Measurements from ENCODE around the gene TMEM63C.

The TMEM63C gene

GRCh38 chr14:77286576-77286975 is 105.0 kb downstream of the TMEM63C start:
- H3K9me3 ChIP-seq (ENCODE audit: control extremely low read depth in 1 of 5, control insufficient read depth in 4 of 5, insufficient read depth in 2 of 5, low read depth in 1 of 5, low read length in 4 of 5) = no peaks in the 10 kb centered on the region
- POLR2A ChIA-PET = no interaction called here
- H3K4me1 ChIP-seq (ENCODE audit: control extremely low read depth in 1 of 4, control insufficient read depth in 4 of 4, insufficient read depth in 4 of 4, low read length in 3 of 4) = no peaks in the 10 kb centered on the region
- peaks cover 6 to 43% (median 24%) of the 10 kb centered on the region in 4 experiments for H3K36me3 ChIP-seq (ENCODE audit: control insufficient read depth in 4 of 4, insufficient read depth in 4 of 4, low read length in 3 of 4)
- H3K27ac ChIP-seq (ENCODE audit: insufficient read depth in 1 of 2, low read depth in 1 of 2, low read length in 2 of 2, poor library complexity in 1 of 2, severe bottlenecking in 2 of 2) = no peak overlapping the region
- DNase-seq = no peak
- WGBS (ENCODE audit: insufficient coverage) = no CpG with 5 or more reads among the region's 5 CpGs
- H3K27me3 ChIP-seq (replicated peaks in 2 of 5; ENCODE audit: control insufficient read depth in 4 of 5, insufficient read depth in 5 of 5, low read length in 4 of 5) = no peaks in the 10 kb centered on the region
- H3K4me3 ChIP-seq (ENCODE audit: control insufficient read depth in 1 of 7, extremely low read depth in 1 of 7, insufficient read depth in 4 of 7, low read depth in 2 of 7, low read length in 6 of 7) = no peak overlapping the region
- CTCF ChIA-PET = interaction anchor here (0.9 to 1.7 kb wide), 4 partner anchors 12 to 134 kb away, joined by 3 to 6 read pairs (median 4); no protein-coding TSS in a partner anchor

- ChIA-PET POLR2A (no interaction called here), CTCF (interaction anchor here (0.5 to 4.3 kb wide), 5 partner anchors 8 to 491 kb away, joined by 3 to 14 read pairs (median 5); no protein-coding TSS in a partner anchor)
- Histone ChIP-seq H3K27ac (ENCODE audit: insufficient read depth in 1 of 2, low read depth in 1 of 2, low read length in 2 of 2, poor library complexity in 1 of 2, severe bottlenecking in 2 of 2) (no peak overlapping the region), H3K27me3 (replicated peaks in 2 of 5; ENCODE audit: control insufficient read depth in 4 of 5, insufficient read depth in 5 of 5, low read length in 4 of 5) (no peaks in the 10 kb centered on the region), H3K4me3 (ENCODE audit: control insufficient read depth in 1 of 7, extremely low read depth in 1 of 7, insufficient read depth in 4 of 7, low read depth in 2 of 7, low read length in 6 of 7) (no peak overlapping the region), H3K36me3 (ENCODE audit: control insufficient read depth in 4 of 4, insufficient read depth in 4 of 4, low read length in 3 of 4) (peaks cover under 1 to 21% (median 4%) of the 10 kb centered on the region in 4 experiments), H3K4me1 (ENCODE audit: control extremely low read depth in 1 of 4, control insufficient read depth in 4 of 4, insufficient read depth in 4 of 4, low read length in 3 of 4) (no peaks in the 10 kb centered on the region), H3K9me3 (ENCODE audit: control extremely low read depth in 1 of 5, control insufficient read depth in 4 of 5, insufficient read depth in 2 of 5, low read depth in 1 of 5, low read length in 4 of 5) (no peaks in the 10 kb centered on the region)
- peak in 1 of 3 donors; percentile 12 for DNase-seq
- WGBS (ENCODE audit: insufficient coverage) = 96% methylated on average over 3 of the region's 4 CpGs
Observed at GRCh38 chr14:77290705-77291104, 109.1 kb downstream of the TMEM63C start.

- POLR2A ChIA-PET = no interaction called here
Observed at GRCh38 chr14:77296155-77296554, 114.6 kb downstream of the TMEM63C start.

GRCh38 chr14:77296906-77297305 is 115.3 kb downstream of the TMEM63C start:
- no peak overlapping the region for H3K4me3 ChIP-seq (ENCODE audit: control insufficient read depth in 1 of 7, extremely low read depth in 1 of 7, insufficient read depth in 4 of 7, low read depth in 2 of 7, low read length in 6 of 7)
- peaks cover 0 to 31% (median 11%) of the 10 kb centered on the region in 4 experiments for H3K36me3 ChIP-seq (ENCODE audit: control insufficient read depth in 4 of 4, insufficient read depth in 4 of 4, low read length in 3 of 4)
- POLR2A ChIA-PET = no interaction called here
- no peak overlapping the region for H3K27ac ChIP-seq (ENCODE audit: insufficient read depth in 1 of 2, low read depth in 1 of 2, low read length in 2 of 2, poor library complexity in 1 of 2, severe bottlenecking in 2 of 2)
- peaks cover 0 to 7% (median 2%) of the 10 kb centered on the region in 4 experiments for H3K4me1 ChIP-seq (ENCODE audit: control extremely low read depth in 1 of 4, control insufficient read depth in 4 of 4, insufficient read depth in 4 of 4, low read length in 3 of 4)
- CTCF ChIA-PET = interaction anchor here (0.7 to 12.9 kb wide), 3 partner anchors 19 to 112 kb away, joined by 3 to 251 read pairs (median 4); partner anchors contain the start of genes GSTZ1 and POMT2
- DNase-seq = no peak
- WGBS (ENCODE audit: insufficient coverage) = 97% methylated on average over 8 of the region's 8 CpGs
- no peaks in the 10 kb centered on the region for H3K9me3 ChIP-seq (ENCODE audit: control extremely low read depth in 1 of 5, control insufficient read depth in 4 of 5, insufficient read depth in 2 of 5, low read depth in 1 of 5, low read length in 4 of 5)
- H3K27me3 ChIP-seq (replicated peaks in 2 of 5; ENCODE audit: control insufficient read depth in 4 of 5, insufficient read depth in 5 of 5, low read length in 4 of 5) = no peaks in the 10 kb centered on the region

More at GRCh38 chr14:77296155-77296554, 114.6 kb downstream of the TMEM63C start:
- Histone ChIP-seq H3K27ac (ENCODE audit: insufficient read depth in 1 of 2, low read depth in 1 of 2, low read length in 2 of 2, poor library complexity in 1 of 2, severe bottlenecking in 2 of 2) (no peak overlapping the region), H3K4me3 (ENCODE audit: control insufficient read depth in 1 of 7, extremely low read depth in 1 of 7, insufficient read depth in 4 of 7, low read depth in 2 of 7, low read length in 6 of 7) (no peak overlapping the region), H3K36me3 (ENCODE audit: control insufficient read depth in 4 of 4, insufficient read depth in 4 of 4, low read length in 3 of 4) (peaks cover 0 to 28% (median 11%) of the 10 kb centered on the region in 4 experiments), H3K27me3 (replicated peaks in 2 of 5; ENCODE audit: control insufficient read depth in 4 of 5, insufficient read depth in 5 of 5, low read length in 4 of 5) (no peaks in the 10 kb centered on the region), H3K4me1 (ENCODE audit: control extremely low read depth in 1 of 4, control insufficient read depth in 4 of 4, insufficient read depth in 4 of 4, low read length in 3 of 4) (peaks cover 0 to 7% (median 2%) of the 10 kb centered on the region in 4 experiments), H3K9me3 (ENCODE audit: control extremely low read depth in 1 of 5, control insufficient read depth in 4 of 5, insufficient read depth in 2 of 5, low read depth in 1 of 5, low read length in 4 of 5) (no peaks in the 10 kb centered on the region)
- CTCF ChIA-PET = interaction anchor here (1.0 to 12.9 kb wide), 2 partner anchors 11 to 19 kb away, joined by 3 to 251 read pairs; partner anchors contain the start of genes GSTZ1 and POMT2
- no peak for DNase-seq
- 90% methylated on average over 13 of the region's 13 CpGs for WGBS (ENCODE audit: insufficient coverage)

- no peak overlapping the region for H3K4me3 ChIP-seq (ENCODE audit: control insufficient read depth in 1 of 7, extremely low read depth in 1 of 7, insufficient read depth in 4 of 7, low read depth in 2 of 7, low read length in 6 of 7)
- 40% methylated on average over 4 of the region's 4 CpGs for WGBS (ENCODE audit: insufficient coverage)
- peaks cover 0 to 8% (median 6%) of the 10 kb centered on the region in 4 experiments for H3K4me1 ChIP-seq (ENCODE audit: control extremely low read depth in 1 of 4, control insufficient read depth in 4 of 4, insufficient read depth in 4 of 4, low read length in 3 of 4)
- no peaks in the 10 kb centered on the region for H3K9me3 ChIP-seq (ENCODE audit: control extremely low read depth in 1 of 5, control insufficient read depth in 4 of 5, insufficient read depth in 2 of 5, low read depth in 1 of 5, low read length in 4 of 5)
- no peak overlapping the region for H3K27ac ChIP-seq (ENCODE audit: insufficient read depth in 1 of 2, low read depth in 1 of 2, low read length in 2 of 2, poor library complexity in 1 of 2, severe bottlenecking in 2 of 2)
- H3K36me3 ChIP-seq (ENCODE audit: control insufficient read depth in 4 of 4, insufficient read depth in 4 of 4, low read length in 3 of 4) = peaks cover 5 to 38% (median 13%) of the 10 kb centered on the region in 4 experiments
- CTCF ChIA-PET = interaction anchor here (1.2 to 12.9 kb wide), 5 partner anchors 16 to 251 kb away, joined by 3 to 251 read pairs (median 4); partner anchors contain the start of genes GSTZ1 and POMT2
- H3K27me3 ChIP-seq (replicated peaks in 2 of 5; ENCODE audit: control insufficient read depth in 4 of 5, insufficient read depth in 5 of 5, low read length in 4 of 5) = no peaks in the 10 kb centered on the region
- POLR2A ChIA-PET = no interaction called here
- peak in 1 of 3 donors; percentile 10 for DNase-seq
Observed at GRCh38 chr14:77299771-77300170, 118.2 kb downstream of the TMEM63C start.

- H3K4me3 ChIP-seq (ENCODE audit: control insufficient read depth in 1 of 7, extremely low read depth in 1 of 7, insufficient read depth in 4 of 7, low read depth in 2 of 7, low read length in 6 of 7) = no peak overlapping the region
- DNase-seq = peak; percentile 81 to 89 (median 83)
- peaks cover 0 to 8% (median 6%) of the 10 kb centered on the region in 4 experiments for H3K4me1 ChIP-seq (ENCODE audit: control extremely low read depth in 1 of 4, control insufficient read depth in 4 of 4, insufficient read depth in 4 of 4, low read length in 3 of 4)
- H3K9me3 ChIP-seq (ENCODE audit: control extremely low read depth in 1 of 5, control insufficient read depth in 4 of 5, insufficient read depth in 2 of 5, low read depth in 1 of 5, low read length in 4 of 5) = no peaks in the 10 kb centered on the region
- POLR2A ChIA-PET = interaction anchor here (0.6 kb wide), 1 partner anchor 615 kb away, joined by 4 read pairs; no protein-coding TSS in a partner anchor
- CTCF ChIA-PET = interaction anchor here (0.8 to 12.9 kb wide), 13 partner anchors 8 to 252 kb away, joined by 3 to 251 read pairs (median 4); partner anchors contain the start of genes GSTZ1, NGB and POMT2
- H3K27ac ChIP-seq (ENCODE audit: insufficient read depth in 1 of 2, low read depth in 1 of 2, low read length in 2 of 2, poor library complexity in 1 of 2, severe bottlenecking in 2 of 2) = no peak overlapping the region
- peaks cover 7 to 39% (median 11%) of the 10 kb centered on the region in 4 experiments for H3K36me3 ChIP-seq (ENCODE audit: control insufficient read depth in 4 of 4, insufficient read depth in 4 of 4, low read length in 3 of 4)
- 53% methylated on average over 10 of the region's 10 CpGs for WGBS (ENCODE audit: insufficient coverage)
- no peaks in the 10 kb centered on the region for H3K27me3 ChIP-seq (replicated peaks in 2 of 5; ENCODE audit: control insufficient read depth in 4 of 5, insufficient read depth in 5 of 5, low read length in 4 of 5)
Observed at GRCh38 chr14:77301103-77301502, 119.5 kb downstream of the TMEM63C start.

- Histone ChIP-seq H3K9me3 (ENCODE audit: control extremely low read depth in 1 of 5, control insufficient read depth in 4 of 5, insufficient read depth in 2 of 5, low read depth in 1 of 5, low read length in 4 of 5) (no peaks in the 10 kb centered on the region), H3K36me3 (ENCODE audit: control insufficient read depth in 4 of 4, insufficient read depth in 4 of 4, low read length in 3 of 4) (peaks cover 0 to 31% (median 10%) of the 10 kb centered on the region in 4 experiments), H3K4me3 (ENCODE audit: control insufficient read depth in 1 of 7, extremely low read depth in 1 of 7, insufficient read depth in 4 of 7, low read depth in 2 of 7, low read length in 6 of 7) (no peak overlapping the region), H3K27ac (ENCODE audit: insufficient read depth in 1 of 2, low read depth in 1 of 2, low read length in 2 of 2, poor library complexity in 1 of 2, severe bottlenecking in 2 of 2) (no peak overlapping the region), H3K27me3 (replicated peaks in 2 of 5; ENCODE audit: control insufficient read depth in 4 of 5, insufficient read depth in 5 of 5, low read length in 4 of 5) (no peaks in the 10 kb centered on the region), H3K4me1 (ENCODE audit: control extremely low read depth in 1 of 4, control insufficient read depth in 4 of 4, insufficient read depth in 4 of 4, low read length in 3 of 4) (peaks cover 0 to 10% (median 6%) of the 10 kb centered on the region in 4 experiments)
- POLR2A ChIA-PET = no interaction called here
- CTCF ChIA-PET = interaction anchor here (1.4 to 12.9 kb wide), 6 partner anchors 10 to 248 kb away, joined by 3 to 251 read pairs (median 6); partner anchors contain the start of genes GSTZ1 and POMT2
- DNase-seq = no peak
- WGBS (ENCODE audit: insufficient coverage) = 92% methylated on average over 5 of the region's 5 CpGs
Observed at GRCh38 chr14:77302926-77303325, 121.3 kb downstream of the TMEM63C start.

All from common myeloid progenitor, CD34-positive (primary cell).